ENCODE data around the gene SPEN.

DNA sequence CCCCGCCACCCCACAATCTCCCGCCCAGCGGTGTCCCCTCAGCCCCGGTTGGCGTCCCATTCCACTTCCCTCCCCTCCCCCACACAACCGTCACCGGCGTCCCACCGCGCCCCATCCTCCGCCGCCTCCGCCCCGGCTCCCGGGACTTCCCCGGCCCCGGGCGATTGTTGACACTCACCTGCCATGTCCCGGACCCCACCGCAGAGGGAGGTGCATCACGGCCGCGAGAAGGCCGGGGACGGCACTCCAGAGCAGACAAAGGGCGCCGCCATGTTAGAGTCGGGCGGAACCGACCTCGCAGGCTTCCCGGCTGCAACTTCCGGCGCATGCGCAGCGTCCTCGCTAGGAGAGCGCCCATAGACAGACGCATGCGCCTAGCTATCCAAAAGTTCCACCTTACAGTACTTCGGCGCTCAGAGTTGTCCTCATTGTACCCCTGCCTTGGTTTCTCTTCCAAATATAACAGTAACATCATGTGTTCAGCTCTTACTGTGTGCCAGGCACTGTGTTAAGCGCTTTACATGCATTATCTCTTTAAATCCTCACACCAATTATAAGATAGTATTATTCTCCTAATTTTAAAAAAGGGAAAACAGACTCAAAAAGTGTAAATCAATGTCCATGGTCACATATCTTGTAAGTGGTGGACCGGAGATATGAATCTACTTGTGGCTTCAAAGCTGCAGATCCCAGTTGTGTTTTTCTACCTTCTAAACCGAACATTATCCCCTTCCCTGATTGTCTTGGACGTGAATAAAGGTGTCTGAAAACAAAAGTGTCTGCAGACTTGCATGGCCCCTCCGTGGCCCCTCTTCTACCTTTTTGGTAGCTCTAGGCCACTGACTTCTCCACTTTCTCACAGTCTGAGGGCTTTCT lies 128.5 kb downstream of the SPEN start, which contains the start of gene ZBTB17:
- peak; percentile 39; the same call in 1 of the 2 replicates for TF ChIP-seq POLR2A (IDR thresholded peaks at IDR 0.05; ENCODE audit: low read depth, low read length)
- TF ChIP-seq TAF1 (IDR thresholded peaks at IDR 0.05; ENCODE audit: borderline replicate concordance, low read depth, low read length) = peak; percentile 76; the same call in 1 of the 2 replicates
- peak; percentile 29; the same call in 1 of the 2 replicates for TF ChIP-seq POLR2AphosphoS5 (IDR thresholded peaks at IDR 0.05; ENCODE audit: low read depth, low read length)
